ENCODE data around the gene EP400.

DNA sequence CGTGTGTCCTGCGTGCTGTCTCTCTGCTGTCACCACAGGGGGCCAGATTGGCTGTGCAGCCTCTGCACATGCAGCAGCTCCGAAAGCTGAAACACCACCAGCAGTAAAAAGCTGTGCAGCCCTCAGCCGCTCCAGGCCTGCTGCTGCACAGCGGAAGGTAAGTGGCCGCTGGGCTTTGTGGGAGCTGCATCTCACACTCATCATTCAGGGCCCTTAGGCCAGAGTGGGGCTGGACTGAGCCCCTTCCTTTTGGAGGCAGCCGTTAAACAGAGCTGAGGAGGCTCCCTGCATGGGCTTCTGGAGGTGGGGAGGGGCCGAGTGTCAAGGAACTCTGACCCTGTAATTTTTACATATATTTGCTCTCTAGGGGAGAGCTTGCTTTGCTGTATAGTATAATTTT is 177.3 kb downstream of the EP400 start:
- no peak for TF ChIP-seq POLR2A (IDR thresholded peaks at IDR 0.05; ENCODE audit: low read depth, low read length)
- no peak for TF ChIP-seq TAF1 (IDR thresholded peaks at IDR 0.05; ENCODE audit: borderline replicate concordance, low read depth, low read length)
- TF ChIP-seq POLR2AphosphoS5 (IDR thresholded peaks at IDR 0.05; ENCODE audit: low read depth, low read length) = no peak
